Neural progenitor cell (in vitro differentiated cells): ENCODE measurements around the gene SNRNP25.

Experiments
- CTCF ChIP-seq: fragments of 200-600 bp; sonication (generic); IDR thresholded peaks from 2 replicates; pipeline ENCODE4 v1.5.1; 2017; ENCODE audit warnings: antibody characterized with exemption, mild to moderate bottlenecking
- EZH2 ChIP-seq: fragments of 200-600 bp; sonication (generic); IDR thresholded peaks from 2 replicates; pipeline ENCODE4 v1.6.1; 2017; ENCODE audit warnings: antibody characterized with exemption, mild to moderate bottlenecking, moderate library complexity

- no peak for TF ChIP-seq CTCF
- no peak for TF ChIP-seq EZH2
These were observed 19.6 kb upstream of the SNRNP25 start for GRCh38 chr16:33877-34647.
